DMS114 treated with DMSO at 0.1 percent for 48 hours (cell line): ENCODE measurements around the gene CLIC5.
"Not testable (repeated sequence)": the region's sequence is repeated elsewhere in the genome, so short reads cannot be mapped to it uniquely, and the experiment has no call there.

Experiments used
- DNase-seq: peaks from one replicate; lab custom pipeline; 2025; ENCODE audit not compliant: unreplicated experiment; lab: John Stamatoyannopoulos, UW

The CLIC5 gene

DNA sequence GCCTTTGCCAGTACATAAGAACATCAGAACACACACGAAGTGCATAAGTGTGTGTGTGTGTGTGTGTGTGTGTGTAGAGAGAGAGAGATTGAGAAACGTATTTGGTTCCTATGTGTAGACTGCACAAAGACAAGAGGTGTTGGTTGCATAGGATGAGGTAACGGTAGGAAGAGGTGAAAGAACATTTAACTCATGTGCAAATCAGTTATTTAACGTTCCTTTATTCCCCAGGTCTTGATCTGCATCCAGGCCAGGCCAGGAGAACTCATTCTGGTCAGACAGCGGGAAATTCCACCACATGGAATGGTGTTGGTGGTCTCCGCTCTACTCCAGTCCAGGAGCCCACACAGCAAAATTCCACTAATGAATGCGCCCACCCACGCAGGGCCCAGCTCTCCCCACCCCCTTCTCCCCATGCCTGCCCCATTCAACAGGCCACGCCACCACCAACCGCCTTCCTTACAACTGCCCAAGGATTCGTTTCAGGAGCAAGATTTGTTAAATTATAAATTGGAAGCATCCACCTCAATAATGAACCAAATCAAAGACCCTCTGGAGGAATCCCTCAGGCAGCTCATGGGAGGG is 86.8 kb downstream of the CLIC5 start:
- no peak for DNase-seq

DNA sequence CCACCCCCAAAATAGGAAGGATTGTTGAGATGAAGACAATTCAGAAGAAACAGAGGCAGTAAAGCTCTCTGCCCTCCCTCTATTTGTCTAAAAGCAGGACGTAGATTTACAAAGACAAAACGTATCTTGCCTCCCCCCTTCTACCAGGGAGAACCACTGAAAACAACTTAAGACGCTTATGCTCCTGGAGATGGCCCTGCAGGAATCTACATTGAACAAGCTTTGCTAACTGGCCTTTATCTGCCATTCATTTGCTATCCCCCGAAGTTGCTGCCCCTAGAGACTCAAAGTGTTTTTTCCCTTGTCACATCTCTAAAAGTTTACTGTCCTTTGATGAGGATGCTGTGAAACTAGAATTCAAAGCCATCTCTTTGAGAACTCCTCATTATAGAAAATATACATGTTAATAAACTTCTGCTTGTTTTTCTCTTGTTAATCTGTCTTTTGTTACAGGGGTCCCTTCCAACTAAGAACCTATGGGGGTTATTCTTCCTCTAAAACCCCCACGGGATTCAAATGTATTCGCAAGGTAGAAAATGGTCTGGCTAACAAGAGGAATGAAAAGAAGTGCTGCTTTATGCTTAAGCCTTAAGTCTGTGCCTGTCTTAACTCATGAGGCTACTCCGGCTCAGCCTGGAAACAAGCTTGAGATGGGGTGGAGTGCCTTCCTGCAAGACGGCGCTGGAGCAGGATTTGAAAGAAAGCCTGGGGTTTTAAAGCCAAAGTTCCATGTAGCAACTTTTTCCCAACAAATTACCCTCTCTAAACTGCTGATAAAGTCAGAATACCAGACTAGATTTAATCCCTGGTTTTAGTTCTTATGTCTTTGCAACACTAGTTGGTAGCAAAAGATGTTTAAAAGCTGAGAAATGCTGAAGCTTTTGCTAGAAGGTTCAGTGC is 88.0 kb downstream of the CLIC5 start:
- no peak for DNase-seq

DNA sequence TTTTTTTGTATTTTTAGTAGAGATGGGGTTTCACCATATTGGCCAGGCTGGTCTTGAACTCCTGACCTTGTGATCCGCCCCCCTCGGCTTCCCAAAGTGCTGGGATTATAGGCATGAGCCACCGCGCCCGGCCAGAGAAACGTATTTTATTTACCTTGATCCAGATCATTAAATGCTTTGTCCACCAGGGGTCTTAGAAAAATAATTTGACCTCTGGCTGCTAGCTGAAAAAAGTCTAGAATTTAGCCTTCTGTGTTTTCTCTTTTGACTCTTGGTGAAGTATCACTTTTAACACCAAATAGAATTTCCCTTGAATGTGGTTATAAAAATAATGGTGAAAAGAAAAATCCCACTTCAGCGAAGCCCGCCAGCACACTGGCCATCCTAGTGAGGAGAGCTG is 89.2 kb downstream of the CLIC5 start:
- DNase-seq, result not testable (repeated sequence)

DNA sequence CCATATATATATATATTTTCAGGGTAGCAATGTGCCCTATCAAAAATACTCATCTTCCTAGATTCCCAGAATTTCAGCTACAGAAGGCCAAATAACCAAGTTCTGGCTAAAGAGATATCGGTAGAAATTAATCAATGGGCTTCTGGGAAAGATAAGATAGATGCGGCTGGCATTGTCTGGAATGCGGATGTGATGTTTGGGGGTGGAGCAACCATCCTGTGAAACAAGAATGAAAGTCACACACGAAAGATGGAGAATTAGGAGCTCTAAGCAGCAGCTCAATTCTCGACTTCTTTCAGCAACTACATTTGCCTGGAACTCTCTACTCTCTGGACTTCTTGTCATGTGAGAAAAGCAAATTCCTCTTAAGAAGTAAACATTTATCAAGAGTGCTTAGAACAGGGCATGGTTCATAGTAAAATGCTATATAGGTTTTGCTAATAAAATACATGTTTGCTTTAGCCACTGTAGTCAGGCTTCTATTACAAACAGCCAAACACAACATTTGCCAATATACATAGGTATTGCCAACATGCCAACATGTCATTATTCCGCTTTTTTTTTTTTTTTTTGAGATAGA is 90.8 kb downstream of the CLIC5 start:
- DNase-seq, result no peak

DNA sequence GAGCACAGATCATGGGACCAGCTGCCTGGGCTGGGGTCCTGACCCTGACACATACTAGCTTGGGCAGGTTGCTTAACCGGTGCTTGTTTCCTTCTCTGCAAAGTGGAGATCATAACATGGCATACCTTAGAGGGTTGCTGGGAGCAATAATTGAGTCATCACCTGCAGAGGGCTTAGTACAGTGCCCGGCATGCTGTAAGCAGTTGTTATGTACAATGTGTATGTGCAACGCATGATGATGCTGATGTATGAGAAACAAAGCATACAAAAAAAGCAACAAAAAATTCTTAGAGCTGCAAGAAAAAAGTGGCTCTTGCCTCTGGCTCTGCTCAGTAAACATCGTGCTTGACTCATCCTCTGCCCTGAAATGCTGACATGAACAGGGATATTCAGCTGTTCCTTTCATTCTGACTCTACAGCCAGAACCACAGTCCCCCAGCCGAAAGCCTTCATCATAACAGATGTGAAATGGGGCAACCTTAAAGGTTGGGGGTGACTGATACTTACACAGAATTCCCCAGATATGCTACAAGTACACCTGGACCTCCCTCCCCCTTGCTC is 91.7 kb downstream of the CLIC5 start:
- DNase-seq, result no peak

DNA sequence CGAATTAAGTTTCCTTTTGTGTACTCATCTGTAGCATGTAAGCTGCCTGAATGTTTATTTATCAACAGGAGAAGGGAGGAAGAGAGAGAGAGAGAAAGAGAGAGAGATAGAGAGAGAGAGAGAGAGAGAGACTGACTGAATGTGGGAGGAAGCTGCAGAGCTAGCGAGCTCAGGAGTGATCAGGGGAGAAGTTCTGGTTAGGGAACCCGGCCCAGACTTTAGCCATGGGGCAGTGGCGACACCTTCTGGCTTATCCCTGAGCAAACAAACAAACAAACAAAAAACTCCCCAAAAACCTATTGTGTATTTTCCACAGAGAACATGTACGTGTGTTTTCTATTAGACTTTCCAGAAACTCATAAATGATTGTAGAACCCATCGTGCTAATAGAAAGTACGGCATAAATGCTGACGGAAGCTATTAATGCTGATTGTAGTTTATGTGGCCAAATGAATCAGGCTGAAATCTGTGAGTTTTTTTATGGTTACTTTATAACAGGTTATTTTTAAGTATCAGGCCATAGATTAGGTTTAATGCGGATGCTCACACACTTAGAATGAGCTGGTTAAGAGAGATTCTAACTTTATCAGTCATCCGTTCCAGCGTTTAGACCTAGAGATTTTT is 92.8 kb downstream of the CLIC5 start:
- peak; percentile 68 for DNase-seq

DNA sequence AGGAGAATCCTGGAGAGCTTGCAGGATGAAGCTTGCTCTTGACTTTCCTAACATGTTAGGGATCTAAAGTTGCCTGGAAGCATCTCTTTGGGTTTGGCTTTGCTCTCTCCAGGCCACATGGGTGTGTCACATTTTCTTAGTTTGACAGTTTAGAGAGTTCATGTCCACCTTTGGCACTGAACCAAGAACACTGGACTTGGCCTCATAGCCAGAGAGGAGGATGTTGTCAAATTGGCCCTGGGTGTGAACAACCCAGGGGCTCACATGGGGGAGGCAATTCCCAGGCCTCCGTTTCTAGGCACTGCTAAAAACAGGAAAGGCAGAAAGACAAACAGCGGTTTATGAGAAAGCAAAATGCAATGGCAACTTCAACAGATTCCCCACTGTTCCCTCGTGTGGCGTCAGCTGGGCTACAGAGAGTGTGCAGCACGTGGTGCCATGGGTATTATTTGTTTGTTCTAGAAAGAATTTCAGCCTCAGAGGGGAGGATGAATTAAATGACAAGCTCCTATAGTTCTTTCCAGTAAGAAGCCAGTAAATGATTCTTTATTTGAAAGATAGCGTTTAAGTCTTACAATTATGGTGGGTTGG is 93.9 kb downstream of the CLIC5 start:
- DNase-seq, result no peak

DNA sequence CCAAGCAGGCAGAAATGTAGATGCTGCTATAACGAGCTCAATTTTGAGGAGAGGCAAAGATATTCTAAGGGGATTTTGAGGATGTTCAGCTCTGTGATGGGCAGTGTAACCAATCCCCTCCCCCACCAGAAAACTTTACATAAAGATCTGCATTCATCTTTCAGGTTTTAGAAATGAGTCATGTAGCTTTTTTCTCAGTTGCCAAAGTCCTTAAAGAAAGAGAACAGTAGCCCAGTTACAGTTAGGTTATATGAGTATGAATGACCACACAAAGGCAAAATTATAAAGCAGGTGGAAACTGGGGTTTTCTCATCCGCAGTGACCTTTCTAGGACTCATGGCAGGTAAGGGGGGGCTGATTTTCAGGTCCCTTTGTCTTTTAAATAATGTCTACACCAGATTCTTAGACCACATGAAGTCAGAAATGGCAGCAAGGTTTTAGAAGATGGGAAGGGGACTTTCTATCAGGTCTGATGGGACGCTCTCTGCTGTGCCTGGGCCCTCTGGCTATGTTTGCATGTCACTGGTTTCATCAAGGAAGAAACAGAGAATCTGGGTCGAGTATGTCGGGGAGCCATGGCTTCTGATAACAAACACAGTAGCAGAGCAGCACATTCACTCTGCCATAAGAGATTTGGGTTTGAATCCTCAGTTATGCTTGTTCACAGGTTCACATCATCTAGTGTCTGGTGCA is 94.7 kb downstream of the CLIC5 start:
- no peak for DNase-seq

DNA sequence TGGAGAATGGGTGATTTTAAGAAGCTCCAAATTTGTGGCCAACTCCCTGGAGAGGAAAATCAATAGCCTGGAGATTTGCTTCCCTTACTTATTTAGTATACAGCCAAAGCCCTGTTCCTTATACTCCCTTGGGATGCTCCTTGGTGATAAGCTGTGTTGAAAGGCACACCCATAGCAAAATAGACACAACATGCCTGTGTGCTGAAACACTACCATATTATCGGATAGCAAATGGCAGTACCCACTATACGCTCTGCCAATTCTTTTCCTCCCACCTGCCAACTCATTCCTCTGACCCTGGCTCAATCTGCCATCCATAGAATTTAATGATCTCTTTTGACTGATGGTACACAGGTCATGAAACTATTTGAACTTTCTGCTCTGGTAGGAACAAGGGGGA is 98.2 kb downstream of the CLIC5 start:
- no peak for DNase-seq

DNA sequence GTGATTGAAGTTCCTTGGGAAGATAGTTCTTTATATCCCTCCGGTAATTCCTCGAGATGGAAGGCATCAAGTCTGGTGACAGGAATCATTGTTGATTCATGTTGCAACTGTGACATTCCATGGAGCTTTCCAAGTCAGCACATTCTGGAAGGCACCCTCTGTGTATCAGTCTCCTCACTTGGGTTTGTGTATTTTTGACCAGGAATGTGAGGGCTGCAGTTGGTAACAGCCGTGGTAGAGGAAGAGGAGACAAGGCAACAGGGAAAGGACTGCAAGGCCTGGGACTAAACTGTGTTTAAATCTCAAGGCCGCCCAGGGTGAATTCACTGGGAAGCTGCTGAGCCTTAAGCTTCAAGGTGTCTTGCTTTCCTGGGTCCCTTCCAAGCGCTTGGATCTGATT is 99.0 kb downstream of the CLIC5 start:
- DNase-seq, result no peak

DNA sequence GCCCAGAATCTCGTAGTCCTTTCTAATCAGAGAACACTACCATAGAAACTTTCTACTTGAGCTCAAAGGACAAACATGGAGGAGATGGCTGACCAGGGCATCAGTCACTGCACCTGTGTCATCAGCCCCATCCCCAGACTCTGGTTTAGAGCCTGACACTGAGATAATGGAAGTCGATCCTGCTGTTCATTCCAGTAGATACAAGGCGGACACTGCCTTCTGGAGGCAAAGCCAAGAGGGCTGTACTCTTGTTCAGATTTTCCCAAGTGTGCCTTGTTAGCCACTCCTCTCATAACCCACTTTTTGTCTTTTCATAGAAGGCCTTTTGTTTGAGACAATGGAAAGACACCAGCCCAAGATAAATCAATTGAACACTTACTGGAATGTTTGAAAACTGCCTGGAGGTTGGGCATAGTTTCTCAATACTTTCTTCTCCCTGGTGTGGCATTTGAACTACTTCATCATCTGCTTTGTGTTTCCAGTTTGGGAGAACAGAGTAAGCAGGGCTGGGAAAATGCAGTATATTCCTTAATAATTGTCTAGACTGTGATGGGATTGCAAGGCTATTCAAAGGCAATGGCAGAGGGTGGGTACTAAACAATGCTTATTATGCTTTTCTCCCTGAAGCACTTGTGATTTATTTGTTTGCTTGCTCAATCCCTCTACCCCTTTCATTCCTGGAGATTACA is 99.7 kb downstream of the CLIC5 start:
- DNase-seq, result no peak

DNA sequence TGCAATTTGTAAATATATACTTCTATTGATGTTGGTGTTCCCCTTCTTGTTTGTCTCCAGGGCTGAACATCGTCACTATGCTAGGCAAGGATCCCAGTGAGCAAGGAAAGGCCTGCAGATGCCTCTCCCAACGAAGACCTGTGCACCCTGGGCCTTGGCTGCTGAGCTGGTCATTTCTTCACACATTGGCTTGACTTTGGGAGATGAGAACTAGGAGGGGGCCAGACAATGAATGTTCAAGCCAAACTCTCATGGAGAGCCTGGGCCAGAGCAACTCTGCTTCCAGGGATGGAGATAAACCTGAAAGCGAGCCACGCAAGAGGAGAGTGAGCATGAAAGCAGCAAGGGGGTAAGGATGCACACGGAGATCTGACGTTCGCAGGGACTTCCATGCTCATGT is 104.0 kb downstream of the CLIC5 start:
- no peak for DNase-seq

DNA sequence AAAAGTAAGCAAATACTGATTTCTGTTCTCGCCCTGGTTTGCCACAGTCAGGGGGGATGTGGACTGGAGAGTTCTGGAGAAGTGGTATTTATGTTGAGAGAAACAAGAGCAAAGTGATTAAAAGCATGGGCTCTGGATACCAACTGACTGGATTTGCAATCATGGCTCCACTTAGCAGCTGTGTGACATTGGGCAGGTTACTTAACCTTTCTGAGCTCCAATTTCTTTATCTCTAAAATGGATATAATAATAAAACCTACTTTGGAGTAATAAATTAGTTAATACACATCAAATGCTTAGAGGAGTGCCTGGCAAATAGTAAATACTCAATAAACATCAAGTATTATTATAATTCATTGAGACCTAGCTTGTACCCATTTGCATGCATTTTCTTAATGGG is 111.7 kb downstream of the CLIC5 start:
- no peak for DNase-seq

DNA sequence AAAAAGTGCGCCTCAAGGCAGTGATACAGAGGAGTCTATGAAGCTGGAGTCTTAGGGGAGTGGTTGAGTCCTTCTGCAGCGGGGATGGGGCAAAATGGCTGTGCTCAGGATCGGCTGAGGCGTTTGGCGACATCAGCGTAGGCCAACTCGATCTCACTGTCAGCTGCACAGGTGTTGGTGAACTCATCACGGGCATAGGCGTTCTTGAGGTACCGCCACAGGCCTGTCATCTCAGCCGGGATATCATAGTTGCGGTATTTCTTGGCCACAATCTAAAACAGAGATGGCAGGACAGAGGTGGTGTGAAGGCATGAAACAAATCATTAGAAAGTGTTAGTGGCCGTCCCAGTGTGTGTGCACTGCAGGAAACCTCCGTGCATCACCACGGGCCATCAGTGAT is 112.7 kb downstream of the CLIC5 start:
- no peak for DNase-seq

DNA sequence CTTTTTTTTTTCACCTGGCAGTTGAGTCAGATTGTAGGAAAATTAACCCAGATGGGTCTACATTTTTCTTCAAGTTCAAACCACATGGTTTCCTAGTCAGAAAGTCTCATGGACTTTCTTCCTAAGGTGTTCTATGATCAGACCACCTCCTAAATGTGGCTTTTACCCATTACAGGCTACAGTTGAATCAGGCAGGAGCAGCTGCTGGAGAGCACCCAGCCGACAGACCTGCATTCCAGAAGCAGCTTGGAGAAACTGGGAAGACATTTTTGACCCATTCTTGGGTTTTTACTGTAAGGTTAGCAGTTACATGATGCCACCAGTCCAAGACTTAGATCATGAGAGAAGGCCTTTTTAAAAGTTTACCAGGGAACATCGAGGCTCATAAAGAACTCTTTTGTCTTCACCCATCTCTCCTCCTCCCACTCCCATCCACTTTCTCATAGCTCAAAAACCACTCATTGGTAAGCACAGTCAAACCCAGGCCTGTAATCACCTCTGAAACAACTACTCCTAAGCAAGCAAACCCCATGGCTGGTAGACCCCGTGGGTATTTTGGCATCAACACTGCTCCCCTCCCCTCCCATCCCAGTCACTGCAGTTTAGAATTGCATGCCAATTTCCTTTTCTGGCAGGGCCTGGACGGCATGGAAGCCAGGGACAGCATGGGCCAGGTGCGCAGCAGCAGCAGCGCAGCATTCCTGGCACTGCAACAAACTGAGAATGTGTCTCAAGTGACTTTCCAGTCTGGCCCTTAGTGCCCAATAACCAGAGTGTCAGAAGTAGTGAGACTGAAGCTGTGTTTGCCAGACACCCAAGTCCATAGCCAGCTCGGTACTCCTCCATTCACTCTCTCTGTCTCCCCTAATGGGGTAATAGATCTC is 113.7 kb downstream of the CLIC5 start:
- DNase-seq, result no peak

DNA sequence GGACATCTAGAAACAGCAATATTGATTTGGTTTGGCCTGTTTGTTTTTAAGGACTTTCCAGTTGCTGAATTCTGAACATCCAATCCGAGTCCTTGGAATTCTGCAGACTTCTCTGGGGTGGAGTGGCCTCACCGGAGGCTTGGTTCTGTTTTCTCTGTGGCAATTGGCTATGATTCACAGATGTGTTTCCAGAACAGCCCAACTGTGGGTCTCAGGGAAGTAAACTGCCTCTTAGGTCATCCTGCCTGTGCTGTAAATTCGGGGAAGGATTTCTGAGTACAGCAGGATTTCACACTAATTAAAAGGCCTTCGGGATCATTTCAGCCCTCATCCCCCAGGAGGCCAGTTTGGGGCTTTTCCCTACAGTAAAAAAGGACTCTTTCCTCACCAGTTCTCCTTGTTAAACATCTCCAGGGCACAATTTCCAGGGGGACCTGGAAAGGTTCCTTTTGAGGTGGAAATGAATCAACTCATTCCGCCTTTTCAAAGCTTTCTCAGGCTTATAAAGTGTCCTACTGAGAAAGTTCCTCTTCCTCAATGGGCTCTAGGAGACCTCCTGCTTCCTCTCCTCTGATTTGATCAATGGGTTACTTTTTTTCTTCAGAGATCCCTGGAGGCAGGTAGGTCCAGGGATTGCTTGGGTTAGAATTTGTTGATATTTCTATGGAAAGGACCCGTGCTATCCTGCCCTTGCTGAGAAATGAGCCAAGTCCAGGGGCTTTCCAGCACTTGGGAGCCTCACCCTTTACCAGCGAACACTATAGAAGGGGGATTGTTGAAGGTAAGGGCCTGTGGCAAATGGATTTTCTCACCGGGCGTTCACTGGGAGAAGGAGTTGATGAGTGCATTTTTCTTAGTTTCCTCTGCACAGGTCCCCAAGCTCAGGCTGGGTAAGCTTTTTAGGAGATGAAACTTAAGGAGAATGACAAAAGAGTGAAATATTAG is 114.6 kb downstream of the CLIC5 start:
- no peak for DNase-seq

DNA sequence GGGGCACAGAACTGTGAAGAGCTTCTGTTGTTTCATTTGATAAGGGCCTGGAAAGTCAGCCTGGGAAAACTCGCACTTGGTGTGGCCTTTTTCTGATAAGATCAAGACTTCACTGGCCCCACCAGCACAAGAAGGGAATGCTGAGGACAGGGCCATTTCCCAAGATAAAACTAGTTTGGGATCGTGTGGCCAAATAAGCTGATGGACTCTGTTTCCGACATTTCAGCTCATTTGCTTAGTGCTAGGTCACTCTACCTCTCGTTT is 116.0 kb downstream of the CLIC5 start:
- no peak for DNase-seq
